Articular chondrocyte of knee joint (primary cell): ENCODE measurements around the gene GSG1L. TPM values are rescaled to one million over a fixed set of nuclear protein-coding genes. Genes with fewer than 3 reads are reported as not detected.

Source experiments
- small RNA-seq: library from RNA; depleted of rRNA; stranded (forward); fragments of <200 nt; gene quantifications from one replicate; pipeline ENCODE3, GENCODE V24; 2012
- total RNA-seq: library from RNA; depleted of rRNA; stranded (reverse); fragments of >200 nt; gene quantifications from 2 replicates; pipeline ENCODE4 v1.2.3, GENCODE V29; 2012

Gene GSG1L
- not detected in 2 replicates for total RNA-seq

GRCh38 chr16:28063591-28064061, at the start of gene GSG1L:
Gene GSG1L, minus strand, starts transcription at chr16:28063714. Its CDS starts 290 bp downstream, at chr16:28063424.

Small RNAs within 50 kb of the gene (small RNA-seq; reads per million reads assigned to genes)
- gene RNU6-1241P (not detected), gene RNU6-159P (not detected)

Other genes with a start within 250 kb of the GSG1L start
- 111 and 116 TPM in 2 replicates for gene XPO6, start 148.3 kb upstream of the GSG1L start, total RNA-seq
- not detected in 2 replicates for gene SBK1, start 228.8 kb upstream of the GSG1L start, total RNA-seq